Thymus (tissue), 11 donors: ENCODE measurements around the gene LNPEP. TPM values are rescaled to one million over a fixed set of nuclear protein-coding genes. Genes with fewer than 3 reads are reported as not detected.

Source experiments
- DNase-seq, 9 donors: peaks; one replicate each; pipeline ENCODE4 v3.0.0-alpha.2; 2013; ENCODE audit warnings: low spot score in 9 of 9, low read depth in 6 of 9, missing footprints in 1 of 9
- H3K27ac ChIP-seq, 2 donors: one replicate each; pipeline ENCODE4 v1.5.1; 2013; ENCODE audit warnings: control low read depth in 1 of 2, low read depth in 1 of 2, low read length in 1 of 2, mild to moderate bottlenecking in 1 of 2, moderate library complexity in 1 of 2
- H3K27me3 ChIP-seq, 2 donors: one replicate each; pipeline ENCODE4 v1.5.1; 2013; ENCODE audit warnings: low read length in 1 of 2; ENCODE audit not compliant: control insufficient read depth in 2 of 2, insufficient read depth in 1 of 2
- H3K36me3 ChIP-seq, 2 donors: one replicate each; pipeline ENCODE4 v1.5.1; 2013; ENCODE audit warnings: low read length in 1 of 2, mild to moderate bottlenecking in 1 of 2, moderate library complexity in 1 of 2; ENCODE audit not compliant: control insufficient read depth in 2 of 2, insufficient read depth in 2 of 2
- H3K4me1 ChIP-seq, 2 donors: one replicate each; pipeline ENCODE4 v1.5.1; 2013; ENCODE audit warnings: low read length in 2 of 2; ENCODE audit not compliant: control insufficient read depth in 2 of 2, insufficient read depth in 2 of 2
- H3K4me3 ChIP-seq, 2 donors: one replicate each; pipeline ENCODE4 v1.5.1; 2013; ENCODE audit warnings: low read length in 2 of 2, control low read depth in 1 of 2, mild to moderate bottlenecking in 1 of 2
- H3K9me3 ChIP-seq, 2 donors: one replicate each; pipeline ENCODE4 v1.5.1; 2013; ENCODE audit warnings: low read length in 1 of 2, mild to moderate bottlenecking in 1 of 2; ENCODE audit not compliant: control insufficient read depth in 2 of 2, insufficient read depth in 1 of 2
- WGBS: extraction: QIAGEN DNeasy Blood & Tissue Kit; methylation state at CpG from one replicate; pipeline ENCODE4 v1.1.7; 2013; 5-methylcytosine and 5-hydroxymethylcytosine counted together
- polyA plus RNA-seq: library from polyadenylated mRNA; stranded (reverse); fragments of 200-250 nt; gene quantifications from one replicate; pipeline ENCODE4 v1.2.3, GENCODE V29; 2013
- total RNA-seq: library from RNA; stranded (reverse); fragments of 120-200 nt; gene quantifications from one replicate; pipeline ENCODE4 v1.2.4, GENCODE V29; 2013
- donor health status: healthy.

Gene LNPEP
- total and polyA plus RNA-seq, 2 donors = 15.8 to 37.1 TPM

DNA sequence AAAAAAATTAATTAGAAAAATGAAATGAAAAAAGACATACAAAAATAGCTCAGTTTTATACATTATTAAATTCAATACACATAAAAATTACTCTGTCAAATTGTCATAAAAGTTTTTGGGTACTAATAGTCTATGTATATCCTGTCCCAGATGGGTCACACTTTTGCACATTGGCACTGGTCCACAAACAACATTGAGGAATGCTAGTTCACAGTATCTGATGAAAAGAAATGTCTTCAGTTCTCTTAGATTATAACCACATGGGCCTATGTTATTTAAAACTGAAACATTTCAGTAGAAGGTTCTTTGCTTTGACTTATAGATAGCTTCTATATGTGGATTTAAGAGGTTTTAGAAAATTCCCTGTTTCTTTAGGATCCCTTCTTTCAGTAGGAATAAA lies 39.8 kb downstream of the LNPEP start:
- Histone ChIP-seq H3K36me3 (peaks cover 9 to 16% of the 10 kb centered on the region in 2 donors), H3K27me3 (no peaks in the 10 kb centered on the region), H3K9me3 (no peaks in the 10 kb centered on the region), H3K27ac (no peak overlapping the region), H3K4me1 (peaks cover 15 to 18% of the 10 kb centered on the region in 2 donors), H3K4me3 (no peak overlapping the region)
- no peak for DNase-seq

DNA sequence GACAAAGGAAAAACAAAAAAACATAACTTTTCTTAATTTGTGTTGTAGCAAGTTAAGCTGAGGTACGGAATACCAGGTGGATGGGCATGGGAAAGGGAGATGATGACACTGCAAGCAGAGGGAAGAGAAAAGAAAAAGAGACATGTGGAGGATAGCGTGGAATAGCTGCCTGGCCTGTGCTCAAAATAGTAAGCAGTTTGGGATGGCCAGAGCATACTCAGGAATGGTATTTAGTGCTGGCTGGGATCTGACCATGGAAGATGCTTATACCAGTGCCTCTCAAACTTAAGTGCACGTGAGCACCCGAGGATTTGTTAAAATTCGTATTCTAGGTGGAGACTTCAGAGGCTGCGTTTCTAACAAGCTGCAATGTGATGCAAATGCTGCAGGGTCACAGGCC lies 41.3 kb downstream of the LNPEP start:
- Histone ChIP-seq H3K9me3 (no peaks in the 10 kb centered on the region), H3K4me3 (no peak overlapping the region), H3K36me3 (peaks cover 9 to 26% of the 10 kb centered on the region in 2 donors), H3K27me3 (no peaks in the 10 kb centered on the region), H3K27ac (no peak overlapping the region), H3K4me1 (peaks cover 11 to 17% of the 10 kb centered on the region in 2 donors)
- 98% methylated on average over 6 of the region's 6 CpGs for WGBS
- DNase-seq = no peak

- no peaks in the 10 kb centered on the region for H3K27me3 ChIP-seq
- no peaks in the 10 kb centered on the region for H3K9me3 ChIP-seq
- H3K36me3 ChIP-seq = peaks cover 9 to 38% of the 10 kb centered on the region in 2 donors
- no peak overlapping the region for H3K4me3 ChIP-seq
- no peak for DNase-seq
- no peak overlapping the region for H3K27ac ChIP-seq
- peaks cover 3 to 4% of the 10 kb centered on the region in 2 donors for H3K4me1 ChIP-seq
- 98% methylated on average over 5 of the region's 5 CpGs for WGBS
Measured at GRCh38 chr5:96978812-96979449, 43.1 kb downstream of the LNPEP start.

DNA sequence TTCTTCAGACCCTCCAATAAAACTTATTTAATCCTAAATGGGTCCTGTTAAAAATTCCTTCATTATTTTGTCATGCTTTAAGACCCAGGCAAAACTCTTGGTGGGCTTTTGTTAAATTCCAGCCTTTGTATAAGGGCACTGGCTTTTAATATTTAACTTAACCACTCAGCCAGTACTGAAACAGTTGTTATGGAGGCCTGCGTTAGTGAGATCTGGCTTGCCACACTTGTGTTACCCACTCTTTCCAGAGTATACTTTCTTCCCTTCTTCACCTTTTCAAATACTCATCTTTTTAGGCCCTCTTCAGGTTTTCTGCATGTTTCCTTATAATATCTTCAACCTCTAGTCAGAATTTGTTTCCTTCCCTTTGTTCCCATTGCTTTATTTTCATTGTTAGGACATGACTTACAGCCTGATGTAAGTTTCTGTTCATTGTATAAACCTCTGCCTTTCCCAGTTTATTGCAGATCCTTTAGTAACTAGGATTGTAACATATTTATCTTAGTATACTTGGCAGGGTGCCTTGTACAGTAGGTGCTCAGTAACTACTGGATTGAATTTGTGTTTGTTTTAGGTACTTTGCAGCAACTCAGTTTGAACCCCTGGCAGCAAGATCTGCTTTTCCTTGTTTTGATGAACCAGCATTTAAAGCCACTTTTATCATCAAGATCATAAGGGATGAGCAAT lies 48.8 kb downstream of the LNPEP start:
- DNase-seq = no peak
- Histone ChIP-seq H3K36me3 (peaks cover 10 to 59% of the 10 kb centered on the region in 2 donors), H3K27me3 (no peaks in the 10 kb centered on the region), H3K9me3 (no peaks in the 10 kb centered on the region), H3K4me3 (no peak overlapping the region), H3K4me1 (no peaks in the 10 kb centered on the region), H3K27ac (no peak overlapping the region)
- 0% methylated on average over 1 of the region's 1 CpG for WGBS

DNA sequence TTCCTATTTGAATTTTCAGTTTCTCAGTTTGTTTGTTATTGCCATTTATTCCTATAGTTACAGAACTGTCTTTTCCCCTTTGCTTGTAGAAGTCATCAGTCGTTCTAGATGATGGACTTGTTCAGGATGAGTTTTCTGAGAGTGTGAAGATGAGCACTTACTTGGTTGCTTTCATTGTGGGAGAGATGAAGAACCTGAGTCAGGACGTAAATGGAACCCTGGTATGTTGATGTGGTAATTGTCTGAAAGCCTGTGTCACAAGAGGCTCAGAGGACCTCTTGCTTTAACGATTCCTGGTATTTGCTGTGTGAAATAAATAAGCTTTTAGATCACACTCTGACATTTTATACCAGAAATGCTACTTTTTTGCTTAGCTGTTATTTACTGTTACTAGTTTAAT lies 50.6 kb downstream of the LNPEP start:
- Histone ChIP-seq H3K27ac (no peak overlapping the region), H3K4me3 (no peak overlapping the region), H3K9me3 (no peaks in the 10 kb centered on the region), H3K36me3 (peaks cover 20 to 63% of the 10 kb centered on the region in 2 donors), H3K27me3 (no peaks in the 10 kb centered on the region), H3K4me1 (no peaks in the 10 kb centered on the region)
- WGBS = 97% methylated on average over 3 of the region's 3 CpGs
- DNase-seq = no peak

- no peak overlapping the region for H3K4me3 ChIP-seq
- H3K36me3 ChIP-seq = peaks cover 37 to 65% of the 10 kb centered on the region in 2 donors
- WGBS = 95% methylated on average over 4 of the region's 4 CpGs
- no peak for DNase-seq
- no peaks in the 10 kb centered on the region for H3K27me3 ChIP-seq
- no peaks in the 10 kb centered on the region for H3K9me3 ChIP-seq
- H3K4me1 ChIP-seq = no peaks in the 10 kb centered on the region
- no peak overlapping the region for H3K27ac ChIP-seq
Measured at GRCh38 chr5:96990102-96990501, 54.2 kb downstream of the LNPEP start.

DNA sequence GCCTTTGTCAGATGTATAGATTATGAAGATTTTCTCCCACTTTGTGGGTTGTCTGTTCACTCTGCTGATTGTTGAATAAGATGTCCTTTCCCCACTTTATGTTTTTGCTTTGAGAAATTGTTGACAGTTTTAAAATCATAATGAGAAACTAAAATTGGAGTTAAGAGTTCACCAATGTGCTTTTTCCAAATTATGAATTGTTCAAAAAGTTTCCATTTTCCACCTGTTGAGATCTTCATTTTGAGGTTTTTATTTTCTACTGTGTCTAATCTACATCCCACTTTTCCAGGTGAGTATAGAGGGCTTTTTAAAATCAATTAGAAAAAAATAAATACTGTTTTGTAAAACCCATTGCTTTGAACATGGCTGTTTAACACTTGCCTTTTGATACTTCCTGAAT lies 55.8 kb downstream of the LNPEP start:
- Histone ChIP-seq H3K4me1 (no peaks in the 10 kb centered on the region), H3K27me3 (no peaks in the 10 kb centered on the region), H3K27ac (no peak overlapping the region), H3K36me3 (peaks cover 38 to 59% of the 10 kb centered on the region in 2 donors), H3K9me3 (no peaks in the 10 kb centered on the region), H3K4me3 (no peak overlapping the region)
- no peak for DNase-seq

GRCh38 chr5:96993760-96994159 lies 57.9 kb downstream of the LNPEP start:
- peaks cover 34 to 52% of the 10 kb centered on the region in 2 donors for H3K36me3 ChIP-seq
- H3K4me3 ChIP-seq = no peak overlapping the region
- H3K9me3 ChIP-seq = no peaks in the 10 kb centered on the region
- H3K27me3 ChIP-seq = no peaks in the 10 kb centered on the region
- H3K27ac ChIP-seq = no peak overlapping the region
- no peak for DNase-seq
- no peaks in the 10 kb centered on the region for H3K4me1 ChIP-seq
- 100% methylated on average over 2 of the region's 2 CpGs for WGBS

GRCh38 chr5:96994493-96994892 lies 58.6 kb downstream of the LNPEP start:
- 97% methylated on average over 3 of the region's 3 CpGs for WGBS
- no peak overlapping the region for H3K4me3 ChIP-seq
- no peaks in the 10 kb centered on the region for H3K27me3 ChIP-seq
- DNase-seq = no peak
- peaks cover 34 to 56% of the 10 kb centered on the region in 2 donors for H3K36me3 ChIP-seq
- H3K4me1 ChIP-seq = no peaks in the 10 kb centered on the region
- no peaks in the 10 kb centered on the region for H3K9me3 ChIP-seq
- H3K27ac ChIP-seq = no peak overlapping the region
